GM21381 (cell line): Measurements from ENCODE around the gene OR5B2.
"Not testable (repeated sequence)": the region's sequence is repeated elsewhere in the genome, so short reads cannot be mapped to it uniquely, and the experiment has no call there.

Source experiments
- ATAC-seq: cut with Tn5 transposase; IDR thresholded peaks from one replicate; pipeline ENCODE4 v1.9.1; 2021; ENCODE audit warnings: mild to moderate bottlenecking, moderate library complexity; ENCODE audit not compliant: unreplicated experiment

Gene OR5B2

GRCh38 chr11:58428021-58428420 is at the start of gene OR5B2:
Gene OR5B2, minus strand, starts transcription at chr11:58428121. Its CDS starts 4,860 bp downstream, at chr11:58423261.
- ATAC-seq = no peak

DNA sequence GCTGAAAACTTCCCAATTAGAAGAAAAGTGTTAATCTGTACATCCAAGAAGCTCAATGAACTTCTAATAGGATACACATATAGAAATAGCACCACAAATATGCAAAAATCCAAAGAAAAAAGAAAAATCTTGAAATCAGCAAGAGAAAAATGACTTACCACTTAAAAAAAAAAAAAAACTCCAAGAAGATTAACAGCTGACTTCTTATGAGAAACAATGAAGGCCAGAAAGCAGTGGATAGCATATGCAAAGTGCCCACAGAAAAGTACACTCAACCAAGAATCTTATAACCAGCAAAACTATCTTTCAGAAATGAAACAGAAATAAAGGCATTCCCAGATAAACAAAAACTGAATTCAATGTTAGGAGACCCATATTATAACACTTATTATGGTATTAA is 44.0 kb upstream of the OR5B2 start:
- no peak for ATAC-seq

DNA sequence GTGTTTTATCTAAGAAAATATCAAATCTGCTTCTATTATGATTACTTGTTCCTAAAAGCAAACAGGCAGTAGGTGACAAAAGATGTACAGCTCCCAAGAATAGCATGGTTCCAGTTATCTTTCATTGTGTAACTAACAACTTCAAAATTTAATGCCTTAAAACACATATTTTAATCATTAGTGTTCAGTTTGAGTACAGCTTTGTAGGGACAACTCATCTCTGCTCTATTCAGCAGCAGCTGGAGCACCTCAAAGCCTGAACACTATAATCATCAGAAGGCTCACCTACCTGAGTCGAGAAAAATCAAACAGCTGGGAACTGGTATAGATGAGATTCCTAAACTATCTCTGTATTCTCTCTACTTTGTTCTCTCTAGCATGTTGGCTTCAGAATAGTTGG is 38.4 kb upstream of the OR5B2 start:
- no peak for ATAC-seq

GRCh38 chr11:58465690-58466089 is 37.8 kb upstream of the OR5B2 start:
- ATAC-seq = no peak

DNA sequence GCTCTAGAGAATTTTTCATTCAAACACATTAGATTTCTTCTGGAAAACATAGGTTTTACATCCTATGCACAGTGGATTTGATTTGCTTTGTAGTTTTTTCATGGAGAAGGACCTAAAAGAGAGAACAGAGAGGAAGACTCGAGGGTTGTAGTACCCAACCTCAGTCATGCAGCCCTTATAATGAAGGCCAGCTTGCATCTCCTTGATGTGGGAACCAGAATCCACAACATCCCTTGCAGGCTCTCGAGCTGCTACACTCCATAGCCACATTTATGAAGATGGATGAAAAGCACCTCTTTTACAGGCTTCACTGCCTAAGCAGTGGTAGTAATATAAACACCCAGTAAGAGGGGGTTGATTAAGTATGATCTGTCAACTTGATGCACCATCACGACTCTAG is 23.7 kb upstream of the OR5B2 start:
- ATAC-seq = no peak

DNA sequence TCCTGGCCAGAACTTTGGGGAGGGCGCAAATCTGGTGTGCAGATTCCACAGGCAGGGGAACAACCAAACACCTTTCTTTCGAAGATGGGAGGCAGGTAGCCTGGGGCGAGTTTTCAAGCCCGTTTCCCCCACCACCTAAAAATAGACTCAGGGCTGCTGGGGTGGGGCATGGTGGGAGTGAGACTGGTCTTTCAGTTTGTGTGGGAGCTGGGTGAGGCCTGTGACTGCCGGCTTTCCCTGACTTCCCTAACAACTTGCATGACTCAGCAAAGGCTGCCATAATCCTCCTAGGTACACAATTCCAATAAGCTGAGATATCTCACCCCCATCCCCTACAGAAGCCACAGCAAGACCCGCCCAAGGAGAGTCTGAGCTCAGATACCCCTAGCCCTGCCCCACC is 18.4 kb upstream of the OR5B2 start:
- no peak for ATAC-seq

DNA sequence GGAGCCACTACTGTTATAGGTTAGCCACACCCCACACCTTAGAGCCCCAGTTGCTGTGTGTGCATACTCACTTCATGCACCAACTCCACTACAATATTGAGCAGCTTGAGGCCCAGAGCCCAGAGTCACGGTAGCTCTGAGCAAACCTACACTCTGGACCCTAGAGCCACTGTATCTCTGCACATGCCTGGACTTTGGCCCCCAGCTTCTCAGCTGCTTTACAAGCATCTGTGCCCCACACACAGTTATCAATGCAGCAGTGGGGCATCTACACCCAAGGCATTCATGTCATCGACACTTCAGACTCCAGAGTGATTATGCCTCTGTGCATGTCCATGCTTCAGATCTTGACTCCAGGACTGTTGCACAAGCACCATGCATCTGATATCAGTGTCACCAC is 16.4 kb upstream of the OR5B2 start:
- ATAC-seq = no peak

DNA sequence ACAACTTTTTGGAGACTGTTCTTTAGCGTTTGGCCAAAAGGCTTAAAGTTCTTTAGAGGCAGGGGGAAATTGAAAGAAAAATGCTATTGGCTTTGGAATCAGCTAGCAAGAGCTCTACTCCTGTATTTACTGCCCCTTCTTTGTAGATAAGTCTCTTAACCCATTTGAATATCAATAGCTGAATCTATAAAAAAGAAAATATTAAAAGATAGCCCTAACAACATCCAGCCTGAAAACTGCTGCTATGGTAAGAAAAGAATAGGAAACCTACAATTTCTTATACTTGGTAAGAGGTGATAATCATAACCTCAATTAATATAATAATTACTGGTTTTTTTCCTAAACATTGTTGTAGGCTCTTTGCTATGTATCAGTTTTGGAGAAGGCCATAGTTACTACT is 14.2 kb upstream of the OR5B2 start, which contains the start of gene OR5B12:
Gene OR5B12 (minus strand): TSS at position 101 of the 400 bp plus-strand sequence. CDS start 2,085 bp downstream, outside the sequence.
- no peak for ATAC-seq

GRCh38 chr11:58438486-58438885 is 10.6 kb upstream of the OR5B2 start:
- ATAC-seq = no peak

GRCh38 chr11:58434217-58434616 is 6.3 kb upstream of the OR5B2 start:
- ATAC-seq = no peak

GRCh38 chr11:58433638-58434203 is 5.8 kb upstream of the OR5B2 start:
- no peak for ATAC-seq

GRCh38 chr11:58429273-58429672 is 1.4 kb upstream of the OR5B2 start:
- ATAC-seq = no peak

DNA sequence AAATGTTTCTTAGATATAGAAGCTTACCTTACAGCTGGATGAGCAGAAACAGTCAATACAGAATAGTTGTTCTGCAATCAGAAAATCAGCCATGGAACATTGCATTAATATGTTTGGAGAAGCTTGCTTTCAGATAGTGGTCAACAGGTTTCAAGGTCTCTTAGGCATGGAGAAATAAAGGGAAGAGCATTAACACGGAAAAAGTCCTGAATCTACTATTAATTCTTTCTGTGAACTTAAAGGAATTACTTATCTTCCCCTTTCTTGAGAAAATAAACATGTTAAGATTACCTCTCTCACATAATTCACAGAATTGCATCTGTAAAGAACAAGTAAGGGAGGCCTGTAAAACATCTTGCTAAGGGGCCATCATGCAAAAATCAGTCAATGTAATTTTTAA is 21.1 kb downstream of the OR5B2 start, which contains the start of gene OR5B3:
Gene OR5B3 (minus strand): TSS at position 101 of the 400 bp plus-strand sequence. CDS start 3,465 bp downstream, outside the sequence.
- ATAC-seq = no peak

DNA sequence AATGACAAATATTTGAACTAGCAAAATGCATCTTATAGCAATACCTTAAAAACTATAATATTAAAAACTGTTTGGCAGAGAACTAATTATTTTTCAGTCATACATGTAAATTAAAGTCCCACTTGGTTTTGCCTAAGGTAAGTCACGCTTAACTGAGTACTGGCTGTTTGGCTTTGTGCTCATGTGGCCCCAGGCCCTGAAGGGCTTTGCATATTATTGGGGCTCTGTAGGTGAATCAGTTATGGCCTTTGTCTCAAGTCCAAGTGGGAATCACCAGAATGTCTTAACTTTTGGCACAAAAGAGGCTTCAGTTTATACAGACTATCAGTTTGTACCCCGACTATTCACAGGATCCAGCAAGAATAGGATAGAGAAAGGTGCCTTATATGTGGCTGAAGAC is 28.3 kb downstream of the OR5B2 start:
- ATAC-seq = not testable (repeated sequence)

- ATAC-seq = no peak
Measured at GRCh38 chr11:58395581-58395980, 32.3 kb downstream of the OR5B2 start.

DNA sequence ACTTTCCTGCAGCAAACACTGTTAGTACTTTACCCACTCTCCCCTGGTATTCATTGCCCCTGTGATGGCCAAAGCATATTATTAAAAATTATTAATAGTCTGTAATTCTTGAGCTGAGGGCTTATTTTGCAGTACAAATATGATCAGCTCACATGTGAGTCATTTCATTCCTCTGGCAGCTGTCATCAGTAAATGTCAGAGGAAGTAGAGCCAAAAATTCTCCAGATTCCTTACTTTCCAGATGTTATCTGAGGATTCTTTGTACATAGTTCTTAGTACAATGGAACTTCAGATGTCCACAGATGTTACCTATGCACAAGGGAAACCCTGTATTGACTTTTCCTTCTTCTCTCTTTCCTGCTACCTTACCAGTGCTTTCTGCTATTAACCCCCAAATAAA is 33.7 kb downstream of the OR5B2 start:
- no peak for ATAC-seq

- ATAC-seq = no peak
Measured at GRCh38 chr11:58392746-58393145, 35.2 kb downstream of the OR5B2 start.

DNA sequence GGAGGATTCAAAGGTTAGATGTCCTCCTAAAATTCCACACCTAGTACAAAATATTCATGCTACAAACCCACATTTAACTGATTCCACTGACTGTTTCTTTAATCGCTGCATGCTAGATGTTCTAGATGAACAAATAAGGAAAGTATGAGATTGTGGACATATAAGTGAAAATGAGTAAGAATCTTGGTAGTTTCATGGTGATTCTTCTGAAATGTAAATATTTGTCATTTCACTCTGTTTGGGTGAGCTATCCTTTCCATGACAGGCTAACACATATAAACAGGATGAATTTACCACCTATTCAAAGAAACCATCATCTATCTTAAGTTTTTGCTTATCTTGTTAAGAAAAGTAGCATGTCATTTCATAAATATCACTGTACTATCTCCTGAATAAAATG is 36.0 kb downstream of the OR5B2 start:
- ATAC-seq = no peak

- ATAC-seq = no peak
Measured at GRCh38 chr11:58390551-58391063, 37.3 kb downstream of the OR5B2 start.
